IPS-18a (cell line): ENCODE data around the gene C2CD4C.
"Not testable (repeated sequence)": the region's sequence is repeated elsewhere in the genome, so short reads cannot be mapped to it uniquely, and the experiment has no call there.

Source experiments
- H3K27ac ChIP-seq: one replicate; pipeline ENCODE4 v1.5.1; 2013; ENCODE audit warnings: low read length
- H3K27me3 ChIP-seq: one replicate; pipeline ENCODE4 v1.6.1; 2013; ENCODE audit warnings: mild to moderate bottlenecking, low read length; ENCODE audit not compliant: control insufficient read depth, insufficient read depth
- H3K36me3 ChIP-seq: one replicate; pipeline ENCODE4 v1.6.1; 2013; ENCODE audit warnings: low read depth, low read length; ENCODE audit not compliant: control insufficient read depth
- H3K4me1 ChIP-seq: one replicate; pipeline ENCODE4 v1.6.1; 2013; ENCODE audit warnings: low read depth, low read length; ENCODE audit not compliant: control insufficient read depth
- H3K4me3 ChIP-seq: one replicate; pipeline ENCODE4 v1.5.1; 2013; ENCODE audit warnings: low read length
- H3K9ac ChIP-seq: one replicate; pipeline ENCODE4 v1.6.1; 2013; ENCODE audit warnings: mild to moderate bottlenecking, low read length, moderate library complexity
- H3K9me3 ChIP-seq: one replicate; pipeline ENCODE4 v1.6.1; 2013; ENCODE audit warnings: low read depth, low read length; ENCODE audit not compliant: control insufficient read depth

The C2CD4C gene

DNA sequence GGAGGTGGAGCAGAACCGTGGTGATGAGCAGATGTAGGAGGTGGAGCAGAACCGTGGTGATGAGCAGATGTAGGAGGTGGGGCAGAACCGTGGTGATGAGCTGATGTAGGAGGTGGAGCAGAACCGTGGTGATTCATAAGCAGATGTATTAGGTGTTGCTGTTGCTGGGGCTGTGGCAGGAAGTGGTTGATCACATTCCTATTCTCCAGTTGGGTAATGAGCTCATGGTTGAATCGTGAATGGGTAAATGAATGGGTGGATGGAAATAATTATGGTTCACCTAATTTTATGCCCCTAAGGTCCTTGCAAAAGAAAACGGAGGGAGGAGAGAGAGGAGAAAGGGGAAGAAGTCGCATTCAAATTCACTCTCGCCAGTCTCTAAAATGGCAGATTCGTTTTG, 26.4 kb downstream of the C2CD4C start:
- not testable (repeated sequence) for H3K27ac ChIP-seq, H3K4me3 ChIP-seq, H3K9ac ChIP-seq

DNA sequence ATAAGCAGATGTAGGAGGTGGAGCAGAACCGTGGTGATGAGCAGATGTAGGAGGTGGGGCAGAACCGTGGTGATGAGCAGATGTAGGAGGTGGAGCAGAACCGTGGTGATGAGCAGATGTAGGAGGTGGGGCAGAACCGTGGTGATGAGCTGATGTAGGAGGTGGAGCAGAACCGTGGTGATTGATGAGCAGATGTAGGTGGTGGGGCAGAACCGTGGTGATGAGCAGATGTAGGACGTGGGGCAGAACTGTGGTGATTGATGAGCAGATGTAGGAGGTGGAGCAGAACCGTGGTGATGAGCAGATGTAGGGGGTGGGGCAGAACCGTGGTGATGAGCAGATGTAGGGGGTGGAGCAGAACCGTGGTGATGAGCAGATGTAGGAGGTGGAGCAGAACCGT, 27.0 kb downstream of the C2CD4C start:
- not testable (repeated sequence) for H3K9ac ChIP-seq, H3K27ac ChIP-seq, H3K4me1 ChIP-seq, H3K9me3 ChIP-seq, H3K4me3 ChIP-seq, H3K27me3 ChIP-seq, H3K36me3 ChIP-seq

More for the DNA sequence above, 26.4 kb downstream of the C2CD4C start:
- H3K36me3 ChIP-seq, H3K4me1 ChIP-seq, H3K9me3 ChIP-seq, H3K27me3 ChIP-seq: not testable (repeated sequence)

- H3K36me3 ChIP-seq, H3K9ac ChIP-seq, H3K27me3 ChIP-seq, H3K4me1 ChIP-seq, H3K9me3 ChIP-seq, H3K27ac ChIP-seq, H3K4me3 ChIP-seq: not testable (repeated sequence)
Measured at GRCh38 chr19:380618-381219, 28.2 kb downstream of the C2CD4C start.

- H3K9me3 ChIP-seq = no peaks in the 10 kb centered on the region
- H3K4me1 ChIP-seq = peaks cover 6% of the 10 kb centered on the region
- H3K9ac ChIP-seq = no peak overlapping the region
- no peak overlapping the region for H3K27ac ChIP-seq
- H3K36me3 ChIP-seq = no peaks in the 10 kb centered on the region
- H3K4me3 ChIP-seq = no peak overlapping the region
- H3K27me3 ChIP-seq = no peaks in the 10 kb centered on the region
Measured at GRCh38 chr19:379796-380195, 29.2 kb downstream of the C2CD4C start.

- no peaks in the 10 kb centered on the region for H3K36me3 ChIP-seq
- H3K27ac ChIP-seq = no peak overlapping the region
- no peak overlapping the region for H3K9ac ChIP-seq
- no peaks in the 10 kb centered on the region for H3K9me3 ChIP-seq
- H3K4me1 ChIP-seq = no peaks in the 10 kb centered on the region
- H3K27me3 ChIP-seq = no peaks in the 10 kb centered on the region
- no peak overlapping the region for H3K4me3 ChIP-seq
Measured at GRCh38 chr19:378706-379105, 30.2 kb downstream of the C2CD4C start.

- Histone ChIP-seq H3K27ac (no peak overlapping the region), H3K4me1 (no peaks in the 10 kb centered on the region), H3K4me3 (no peak overlapping the region), H3K27me3 (no peaks in the 10 kb centered on the region), H3K36me3 (no peaks in the 10 kb centered on the region), H3K9me3 (no peaks in the 10 kb centered on the region), H3K9ac (no peak overlapping the region)
Measured at GRCh38 chr19:377801-378581, 31.0 kb downstream of the C2CD4C start.

GRCh38 chr19:376111-376470, 32.9 kb downstream of the C2CD4C start:
- Histone ChIP-seq H3K27ac (no peak overlapping the region), H3K9ac (no peak overlapping the region), H3K9me3 (no peaks in the 10 kb centered on the region), H3K27me3 (no peaks in the 10 kb centered on the region), H3K4me3 (no peak overlapping the region), H3K36me3 (no peaks in the 10 kb centered on the region), H3K4me1 (no peaks in the 10 kb centered on the region)

DNA sequence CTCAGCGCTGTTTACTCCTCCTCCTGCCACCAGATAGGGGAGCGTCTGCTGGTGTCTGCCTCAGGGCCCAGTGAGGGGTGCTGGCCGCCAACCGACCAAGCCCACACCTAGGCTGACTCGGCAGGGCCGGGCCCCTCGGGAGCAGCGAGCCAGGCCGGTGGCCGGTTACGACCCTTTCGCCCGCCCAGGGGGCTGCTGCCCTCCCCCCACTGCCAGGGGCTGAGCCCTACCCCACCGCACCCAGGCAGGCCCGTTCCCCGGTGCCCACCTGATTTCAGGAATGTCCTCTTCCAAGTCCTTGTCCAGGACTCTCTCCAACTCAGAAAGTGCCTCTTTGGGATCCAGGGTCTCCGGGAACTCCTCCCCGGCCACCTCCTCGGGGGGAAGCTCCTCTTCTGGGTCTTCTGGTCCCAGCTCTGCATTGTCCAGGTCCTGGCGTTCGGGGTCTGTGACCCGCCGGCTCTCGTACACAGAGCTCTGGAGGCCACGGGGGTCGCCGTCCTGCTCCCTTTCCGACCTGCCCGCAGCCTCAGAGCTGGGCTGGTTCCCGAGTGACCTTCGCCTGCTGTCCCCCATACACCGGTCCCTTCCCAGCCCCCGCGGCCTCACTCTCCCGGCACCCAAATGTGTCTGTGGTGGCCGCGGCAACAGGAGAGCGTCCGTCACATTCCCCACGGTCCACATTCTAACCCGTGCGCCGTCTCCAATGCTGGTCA, 33.4 kb downstream of the C2CD4C start:
- Histone ChIP-seq H3K4me1 (no peaks in the 10 kb centered on the region), H3K4me3 (no peak overlapping the region), H3K27me3 (no peaks in the 10 kb centered on the region), H3K36me3 (no peaks in the 10 kb centered on the region), H3K9me3 (no peaks in the 10 kb centered on the region), H3K27ac (no peak overlapping the region), H3K9ac (no peak overlapping the region)

DNA sequence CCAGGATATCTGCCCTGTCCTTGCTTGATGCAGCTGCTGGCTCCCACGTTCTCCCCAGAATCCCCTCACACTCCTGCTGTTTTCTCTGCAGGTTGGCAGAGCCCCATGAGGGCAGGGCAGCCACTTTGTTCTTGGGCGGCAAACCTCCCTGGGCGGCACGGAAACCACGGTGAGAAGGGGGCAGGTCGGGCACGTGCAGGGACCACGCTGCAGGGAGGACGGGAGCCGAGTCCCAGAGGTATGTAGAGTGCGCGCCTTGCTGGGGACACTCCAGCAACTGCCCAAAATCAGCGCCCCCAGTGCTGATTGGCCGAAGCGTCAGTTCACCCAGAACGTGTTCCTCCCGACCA, 34.1 kb downstream of the C2CD4C start:
- Histone ChIP-seq H3K27me3 (no peaks in the 10 kb centered on the region), H3K36me3 (no peaks in the 10 kb centered on the region), H3K4me3 (no peak overlapping the region), H3K9me3 (no peaks in the 10 kb centered on the region), H3K4me1 (no peaks in the 10 kb centered on the region), H3K27ac (no peak overlapping the region), H3K9ac (no peak overlapping the region)

- no peak overlapping the region for H3K4me3 ChIP-seq
- no peaks in the 10 kb centered on the region for H3K36me3 ChIP-seq
- no peak overlapping the region for H3K27ac ChIP-seq
- no peaks in the 10 kb centered on the region for H3K9me3 ChIP-seq
- H3K4me1 ChIP-seq = no peaks in the 10 kb centered on the region
- no peak overlapping the region for H3K9ac ChIP-seq
- H3K27me3 ChIP-seq = no peaks in the 10 kb centered on the region
Measured at GRCh38 chr19:374183-374885, 34.6 kb downstream of the C2CD4C start.

DNA sequence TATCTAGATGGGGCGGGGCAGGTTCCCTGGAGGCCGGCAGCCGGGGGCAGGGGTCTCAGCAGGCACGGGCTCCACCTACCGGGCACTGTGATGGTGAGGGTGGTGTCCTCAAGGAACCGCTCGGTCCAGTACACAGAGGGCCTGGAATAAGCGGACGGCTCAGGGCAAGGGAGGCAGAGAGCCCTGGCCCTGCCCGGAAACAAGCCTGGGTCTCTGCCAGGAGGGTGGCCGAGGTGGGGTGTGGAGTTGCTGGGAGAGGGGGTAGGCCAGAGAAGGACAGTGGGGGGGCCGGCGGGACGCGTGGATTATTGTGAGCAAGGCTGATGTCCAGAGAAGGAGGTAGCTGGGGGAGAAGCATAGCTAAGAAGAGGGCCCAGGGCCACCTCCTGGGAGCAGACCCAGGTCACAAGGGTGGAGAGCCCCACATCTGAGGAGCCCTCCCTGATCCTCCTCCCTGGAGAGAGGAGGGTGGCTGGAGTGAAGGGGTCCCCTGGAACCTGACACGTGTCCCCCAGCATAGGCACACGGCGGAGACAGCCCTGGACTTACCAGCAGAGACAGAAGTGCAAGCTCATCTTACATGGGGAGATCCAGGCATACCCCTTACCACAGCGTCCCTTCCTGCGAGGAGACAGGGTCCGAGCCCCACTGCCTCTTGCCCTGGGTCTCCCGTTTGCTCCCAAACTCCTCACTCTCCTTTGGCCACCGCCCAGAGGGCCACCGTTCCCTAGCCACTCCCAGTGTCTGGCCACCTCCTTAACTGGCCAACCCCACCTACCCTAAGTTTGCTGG, 35.4 kb downstream of the C2CD4C start:
- Histone ChIP-seq H3K4me3 (no peak overlapping the region), H3K36me3 (no peaks in the 10 kb centered on the region), H3K27ac (no peak overlapping the region), H3K4me1 (no peaks in the 10 kb centered on the region), H3K9ac (no peak overlapping the region), H3K27me3 (no peaks in the 10 kb centered on the region), H3K9me3 (no peaks in the 10 kb centered on the region)
